Measurements from ENCODE around the gene KCNF1.

GRCh38 chr2:10883066-10883465 lies 28.7 kb upstream of the KCNF1 start:
- TF ChIP-seq CTCF (IDR thresholded peaks at IDR 0.05) (no peak), POLR2A (IDR thresholded peaks at IDR 0.05) (no peak)
